NCI-H2107 treated with DMSO at 0.1 percent for 48 hours (cell line): ENCODE measurements around the gene TAGLN3.

ENCODE experiments used
- DNase-seq: peaks from one replicate; lab custom pipeline; 2025; ENCODE audit not compliant: unreplicated experiment; lab: John Stamatoyannopoulos, UW

Gene TAGLN3

DNA sequence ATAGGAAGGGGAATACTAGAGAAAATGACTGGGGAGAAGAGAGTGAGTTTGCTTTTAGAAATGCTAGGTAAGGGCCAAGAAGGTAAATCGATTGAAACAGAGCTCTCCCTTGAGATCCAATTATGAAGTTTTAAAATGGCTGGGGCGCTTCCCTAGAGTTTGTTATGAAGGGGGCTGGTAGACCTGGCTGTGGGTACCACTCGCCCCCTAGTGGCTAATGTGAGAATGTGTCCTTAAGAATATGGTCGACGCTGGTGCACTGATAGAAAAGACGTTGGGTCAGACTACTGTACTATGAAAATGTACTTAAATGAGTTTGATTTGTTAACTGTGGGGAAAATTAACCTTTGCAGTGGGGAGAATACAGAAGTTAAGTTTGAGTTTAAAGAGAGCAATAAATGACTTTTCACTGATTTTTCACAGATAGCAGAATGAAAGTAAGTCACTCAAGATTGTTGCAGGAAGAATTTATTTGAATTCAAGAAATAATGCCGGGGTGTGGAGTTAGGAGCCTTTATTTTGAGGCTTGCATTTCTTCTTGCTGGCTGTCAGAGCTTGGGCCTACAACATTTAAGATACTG is 45.0 kb downstream of the TAGLN3 start:
- DNase-seq = peak; percentile 99

DNA sequence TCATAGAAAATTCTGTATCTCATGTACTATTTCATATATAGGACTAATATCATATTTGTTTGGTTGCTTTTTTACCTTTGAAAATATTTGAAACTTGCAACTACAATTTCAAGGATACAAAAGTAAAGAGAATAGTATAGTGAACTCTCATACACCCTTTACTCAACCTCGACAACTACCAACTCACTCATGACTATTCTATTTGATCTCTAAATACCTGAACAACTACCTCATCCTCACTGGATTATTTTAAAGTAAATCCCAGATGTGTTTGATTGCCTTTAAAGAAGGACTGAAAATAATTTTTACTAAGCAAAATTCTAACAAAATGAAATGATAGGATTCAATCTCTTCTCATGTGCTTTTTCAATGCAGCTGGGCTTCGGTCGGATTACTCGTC is 47.9 kb downstream of the TAGLN3 start:
- DNase-seq = no peak

DNA sequence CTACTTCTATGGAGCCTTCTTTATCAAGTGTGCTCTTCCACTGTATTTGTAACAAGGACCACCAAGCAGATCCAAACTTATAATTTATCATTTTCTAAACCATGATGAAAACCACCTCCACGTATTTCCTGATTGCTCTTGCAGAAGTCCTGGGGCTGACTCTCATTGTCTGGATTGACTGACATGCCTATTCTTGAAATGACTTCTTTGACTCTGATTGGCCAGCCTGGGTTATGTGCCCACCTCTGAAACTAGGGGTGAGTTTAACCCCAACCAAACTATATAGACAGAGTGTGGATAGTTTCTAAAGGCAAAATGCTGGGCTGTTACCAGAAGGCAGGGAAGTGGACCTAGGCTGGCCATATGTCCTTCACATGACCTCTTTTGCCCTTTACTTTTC is 48.5 kb downstream of the TAGLN3 start:
- DNase-seq = no peak

DNA sequence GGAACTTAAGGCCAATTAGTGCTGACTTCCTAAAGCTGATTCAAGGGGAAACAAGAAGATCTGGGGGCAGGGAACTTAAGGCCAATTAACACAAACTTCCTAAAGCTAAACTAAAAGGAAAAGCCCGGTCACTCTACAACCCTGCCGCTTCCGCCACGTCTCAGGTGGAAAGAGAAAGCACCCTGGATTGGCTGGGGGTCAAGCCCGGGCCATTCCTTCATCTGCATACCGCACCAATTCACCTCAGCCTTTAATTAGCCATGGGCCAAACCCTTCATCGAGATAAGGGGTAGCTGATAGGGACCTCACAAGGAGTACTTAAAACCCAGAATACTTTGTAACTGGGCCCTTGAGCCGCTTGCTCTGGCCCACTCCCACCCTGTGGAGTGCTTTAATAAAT is 50.2 kb downstream of the TAGLN3 start:
- no peak for DNase-seq

DNA sequence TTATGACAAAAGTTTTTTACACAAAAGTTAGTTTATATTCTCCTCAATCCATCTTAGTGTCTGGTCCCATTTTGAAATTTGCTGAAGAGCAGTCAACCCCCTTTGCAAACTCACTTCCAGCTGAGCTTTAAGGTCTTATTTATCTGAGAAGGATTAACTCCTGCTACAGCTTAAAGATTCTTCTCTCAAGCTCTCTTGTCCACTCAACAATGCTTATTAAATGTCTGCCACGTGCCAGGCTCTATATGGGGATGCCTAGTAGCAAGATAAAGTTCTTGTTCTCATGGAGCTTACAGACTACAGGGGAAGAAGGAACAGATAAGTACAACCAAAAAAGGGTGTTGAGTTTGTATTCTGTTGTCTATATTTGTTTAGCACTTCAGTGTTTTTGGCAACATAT is 54.5 kb downstream of the TAGLN3 start:
- DNase-seq = no peak

DNA sequence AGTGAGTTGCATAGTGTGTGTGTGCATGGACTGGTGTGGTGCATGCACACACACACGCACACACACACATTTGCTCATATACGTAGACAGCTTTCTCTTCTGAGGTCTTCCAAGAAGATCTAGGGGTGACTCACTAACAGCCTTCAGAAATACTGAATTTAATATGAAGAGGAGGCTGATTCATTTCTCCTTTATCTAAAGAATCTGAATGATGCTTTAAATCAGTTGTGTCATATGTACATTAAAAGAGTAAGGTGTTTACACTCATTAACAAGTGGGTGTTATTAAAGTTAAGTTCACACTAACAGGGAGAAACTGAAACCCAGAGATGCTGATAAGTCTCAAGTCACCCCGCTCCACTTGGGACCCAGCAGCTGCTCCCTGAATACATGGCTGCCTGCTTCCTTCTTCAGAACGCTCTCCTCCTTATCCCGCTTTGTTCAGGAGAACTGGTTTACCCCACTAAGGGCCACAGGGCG is 57.8 kb downstream of the TAGLN3 start:
- no peak for DNase-seq

DNA sequence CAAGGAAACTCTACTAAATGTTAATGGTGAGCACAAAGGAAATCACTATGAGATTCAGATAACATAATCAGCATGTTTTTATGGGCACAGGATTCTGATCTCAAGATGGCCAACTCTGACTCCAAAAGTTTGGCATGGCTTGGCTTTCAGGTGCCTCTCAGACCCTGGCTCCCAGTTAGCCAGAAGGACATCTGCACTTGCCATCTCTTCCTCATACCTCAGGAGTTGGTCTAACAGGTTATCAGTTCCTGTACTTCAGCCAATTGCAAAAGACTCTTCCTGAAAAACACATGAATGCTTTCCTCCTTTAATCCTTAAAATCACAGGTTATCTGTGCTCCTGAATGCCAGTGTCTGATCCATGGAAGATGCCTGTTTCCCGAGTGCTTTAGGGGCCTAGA is 60.8 kb downstream of the TAGLN3 start:
- no peak for DNase-seq

DNA sequence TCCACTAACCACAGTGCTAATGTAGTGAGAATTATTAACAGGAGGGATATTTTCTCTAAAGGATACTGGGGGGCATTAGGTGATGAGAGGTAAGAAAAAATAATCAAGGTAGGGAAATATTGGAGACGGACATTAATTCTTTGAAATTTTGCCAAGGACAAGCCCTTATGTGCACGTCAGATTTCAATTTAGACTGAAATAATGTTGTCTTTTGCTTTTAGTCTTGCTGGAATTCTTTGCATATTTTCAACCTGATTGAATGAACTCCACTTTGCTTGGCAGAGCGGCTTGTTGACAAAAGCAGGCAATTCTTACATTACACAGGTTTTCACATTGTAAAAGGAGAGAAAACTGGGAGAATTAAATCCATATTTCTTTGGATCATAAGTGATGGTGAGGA is 62.4 kb downstream of the TAGLN3 start:
- no peak for DNase-seq
